DOHH2 (cell line): ENCODE results near the gene SLC4A2.

Experiments
- EZH2phosphoT487 ChIP-seq: fragments of 200-600 bp; sonication (generic); IDR thresholded peaks from 2 replicates; pipeline ENCODE4 v1.6.1; 2017; ENCODE audit warnings: borderline replicate concordance, mild to moderate bottlenecking, antibody characterized with exemption, low read length, moderate library complexity, mixed read lengths
- TF ChIP-seq, protein P1 (sequence below): fragments of 200-600 bp; sonication (generic); IDR thresholded peaks from one replicate; pipeline ENCODE4 v1.5.1; 2014; ENCODE audit warnings: antibody characterized with exemption, mild to moderate bottlenecking, low read depth, low read length; ENCODE audit not compliant: poor library complexity, severe bottlenecking

- TF ChIP-seq, protein P1, sequence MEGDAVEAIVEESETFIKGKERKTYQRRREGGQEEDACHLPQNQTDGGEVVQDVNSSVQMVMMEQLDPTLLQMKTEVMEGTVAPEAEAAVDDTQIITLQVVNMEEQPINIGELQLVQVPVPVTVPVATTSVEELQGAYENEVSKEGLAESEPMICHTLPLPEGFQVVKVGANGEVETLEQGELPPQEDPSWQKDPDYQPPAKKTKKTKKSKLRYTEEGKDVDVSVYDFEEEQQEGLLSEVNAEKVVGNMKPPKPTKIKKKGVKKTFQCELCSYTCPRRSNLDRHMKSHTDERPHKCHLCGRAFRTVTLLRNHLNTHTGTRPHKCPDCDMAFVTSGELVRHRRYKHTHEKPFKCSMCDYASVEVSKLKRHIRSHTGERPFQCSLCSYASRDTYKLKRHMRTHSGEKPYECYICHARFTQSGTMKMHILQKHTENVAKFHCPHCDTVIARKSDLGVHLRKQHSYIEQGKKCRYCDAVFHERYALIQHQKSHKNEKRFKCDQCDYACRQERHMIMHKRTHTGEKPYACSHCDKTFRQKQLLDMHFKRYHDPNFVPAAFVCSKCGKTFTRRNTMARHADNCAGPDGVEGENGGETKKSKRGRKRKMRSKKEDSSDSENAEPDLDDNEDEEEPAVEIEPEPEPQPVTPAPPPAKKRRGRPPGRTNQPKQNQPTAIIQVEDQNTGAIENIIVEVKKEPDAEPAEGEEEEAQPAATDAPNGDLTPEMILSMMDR, result no peak
- no peak for TF ChIP-seq EZH2phosphoT487
Observed at GRCh38 chr7:151045262-151045661, 14.1 kb upstream of the SLC4A2 start.
